Uterus (tissue), 2 donors: Measurements from ENCODE around the gene CLSTN2.

Experiments
- POLR2A ChIP-seq, 2 donors: fragments of 450-650 bp; IDR thresholded peaks; one replicate each; pipeline ENCODE4 v1.6.1; 2016; ENCODE audit warnings: antibody characterized with exemption in 2 of 2, mild to moderate bottlenecking in 1 of 2, moderate library complexity in 1 of 2
- TF ChIP-seq, protein P1 (sequence below), 4 experiments: fragments of 200-600 bp in 2 of 4; fragments of 450-650 bp in 2 of 4; sonication (generic) in 2 of 4; IDR thresholded peaks; one replicate each; pipeline ENCODE4 v1.5.1; 2016 to 2019; ENCODE audit warnings: antibody characterized with exemption in 4 of 4, mild to moderate bottlenecking in 2 of 4, moderate library complexity in 1 of 4

DNA sequence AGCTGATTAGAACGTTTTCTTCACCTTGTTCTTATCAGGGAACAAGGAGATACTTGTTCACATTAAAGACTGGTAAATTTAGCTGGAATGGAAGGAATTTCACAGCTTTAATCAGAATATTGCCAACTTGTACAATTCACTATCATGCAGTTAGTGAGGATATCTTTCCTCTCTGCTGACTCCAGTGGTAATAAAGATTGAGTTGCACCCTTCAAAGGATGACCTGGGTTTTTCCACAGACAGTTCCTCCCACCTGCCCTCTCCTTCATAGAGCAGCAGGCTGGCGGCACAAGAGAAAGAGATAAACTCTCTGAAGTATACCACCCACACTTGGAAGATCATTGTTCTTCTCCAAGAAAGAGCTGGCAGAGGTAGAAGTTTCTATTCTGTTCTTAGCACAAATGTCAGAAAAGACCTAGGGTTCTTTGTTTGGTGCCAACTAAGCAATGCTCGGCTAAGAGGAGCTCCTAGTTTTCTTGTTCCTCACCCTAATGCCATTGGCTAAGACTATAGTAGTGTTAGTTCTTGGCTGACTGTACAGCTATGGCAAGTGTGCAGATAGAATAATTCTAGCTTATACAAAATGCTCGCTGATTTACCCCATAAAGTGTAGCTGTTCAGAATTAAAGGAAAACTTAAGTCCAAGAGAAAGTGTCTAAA is 169.1 kb downstream of the CLSTN2 start:
- TF ChIP-seq, protein P1, sequence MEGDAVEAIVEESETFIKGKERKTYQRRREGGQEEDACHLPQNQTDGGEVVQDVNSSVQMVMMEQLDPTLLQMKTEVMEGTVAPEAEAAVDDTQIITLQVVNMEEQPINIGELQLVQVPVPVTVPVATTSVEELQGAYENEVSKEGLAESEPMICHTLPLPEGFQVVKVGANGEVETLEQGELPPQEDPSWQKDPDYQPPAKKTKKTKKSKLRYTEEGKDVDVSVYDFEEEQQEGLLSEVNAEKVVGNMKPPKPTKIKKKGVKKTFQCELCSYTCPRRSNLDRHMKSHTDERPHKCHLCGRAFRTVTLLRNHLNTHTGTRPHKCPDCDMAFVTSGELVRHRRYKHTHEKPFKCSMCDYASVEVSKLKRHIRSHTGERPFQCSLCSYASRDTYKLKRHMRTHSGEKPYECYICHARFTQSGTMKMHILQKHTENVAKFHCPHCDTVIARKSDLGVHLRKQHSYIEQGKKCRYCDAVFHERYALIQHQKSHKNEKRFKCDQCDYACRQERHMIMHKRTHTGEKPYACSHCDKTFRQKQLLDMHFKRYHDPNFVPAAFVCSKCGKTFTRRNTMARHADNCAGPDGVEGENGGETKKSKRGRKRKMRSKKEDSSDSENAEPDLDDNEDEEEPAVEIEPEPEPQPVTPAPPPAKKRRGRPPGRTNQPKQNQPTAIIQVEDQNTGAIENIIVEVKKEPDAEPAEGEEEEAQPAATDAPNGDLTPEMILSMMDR (IDR thresholded peaks at IDR 0.05): no peak
- TF ChIP-seq POLR2A (IDR thresholded peaks at IDR 0.05): no peak
